IgD-negative memory B cell (primary cell): ENCODE data around the gene ZBTB25. TPM values are rescaled to one million over a fixed set of nuclear protein-coding genes. Genes with fewer than 3 reads are reported as not detected.

Experiments
- H3K27ac Mint-ChIP-seq, 3 donors: one replicate each; pipeline ENCODE4 v1.8.0; 2020 to 2022; ENCODE audit warnings: mild to moderate bottlenecking in 3 of 3, mixed read lengths in 3 of 3, moderate library complexity in 1 of 3
- H3K27me3 Mint-ChIP-seq: one replicate; pipeline ENCODE4 v1.8.0; 2021; ENCODE audit warnings: mixed read lengths
- H3K36me3 Mint-ChIP-seq: one replicate; pipeline ENCODE4 v1.8.0; 2020; ENCODE audit warnings: mild to moderate bottlenecking, mixed read lengths
- H3K4me1 Mint-ChIP-seq, 3 donors: one replicate each; pipeline ENCODE4 v1.8.0; 2020 to 2022; ENCODE audit warnings: mixed read lengths in 3 of 3, mild to moderate bottlenecking in 1 of 3
- H3K4me3 Mint-ChIP-seq, 4 donors: one replicate each; pipeline ENCODE4 v1.8.0; 2020 to 2022; ENCODE audit warnings: mild to moderate bottlenecking in 4 of 4, mixed read lengths in 4 of 4, moderate library complexity in 3 of 4
- H3K9me3 Mint-ChIP-seq, 3 donors: one replicate each; pipeline ENCODE4 v1.8.0; 2020 to 2021; ENCODE audit warnings: mixed read lengths in 3 of 3, mild to moderate bottlenecking in 1 of 3
- polyA plus RNA-seq: library from polyadenylated mRNA; unstranded; fragments of 300-500 nt; fragmentation: Illumina TruSeq; gene quantifications from one replicate; pipeline ENCODE4 v1.2.3, GENCODE V29; 2021

ZBTB25 gene
- polyA plus RNA-seq, 1 donor from 2014 or later = 19.4 TPM

- H3K4me1 Mint-ChIP-seq = peaks cover 9 to 15% (median 11%) of the 10 kb centered on the region in 3 donors
- no peaks in the 10 kb centered on the region for H3K27me3 Mint-ChIP-seq
- no peaks in the 10 kb centered on the region for H3K9me3 Mint-ChIP-seq
- no peak overlapping the region for H3K4me3 Mint-ChIP-seq
- H3K27ac Mint-ChIP-seq = peak overlapping the region in 1 of 3 donors; percentile 25
- no peaks in the 10 kb centered on the region for H3K36me3 Mint-ChIP-seq
Observed at GRCh38 chr14:64475585-64476273, 27.9 kb downstream of the ZBTB25 start.

GRCh38 chr14:64474698-64475097 is 28.9 kb downstream of the ZBTB25 start:
- H3K27ac Mint-ChIP-seq = no peak overlapping the region
- no peak overlapping the region for H3K4me3 Mint-ChIP-seq
- no peaks in the 10 kb centered on the region for H3K27me3 Mint-ChIP-seq
- H3K4me1 Mint-ChIP-seq = peaks cover 9 to 17% (median 12%) of the 10 kb centered on the region in 3 donors
- no peaks in the 10 kb centered on the region for H3K9me3 Mint-ChIP-seq
- no peaks in the 10 kb centered on the region for H3K36me3 Mint-ChIP-seq

- Mint-ChIP-seq H3K27ac (no peak overlapping the region), H3K27me3 (no peaks in the 10 kb centered on the region), H3K36me3 (no peaks in the 10 kb centered on the region), H3K9me3 (no peaks in the 10 kb centered on the region), H3K4me3 (no peak overlapping the region), H3K4me1 (peaks cover 10 to 20% (median 14%) of the 10 kb centered on the region in 3 donors)
Observed at GRCh38 chr14:64474041-64474440, 29.6 kb downstream of the ZBTB25 start.

GRCh38 chr14:64468451-64468850 is 35.2 kb downstream of the ZBTB25 start:
- no peaks in the 10 kb centered on the region for H3K27me3 Mint-ChIP-seq
- no peak overlapping the region for H3K4me3 Mint-ChIP-seq
- peak overlapping the region; percentile 2 to 56 (median 5) for H3K27ac Mint-ChIP-seq
- no peaks in the 10 kb centered on the region for H3K36me3 Mint-ChIP-seq
- peaks cover 23 to 39% (median 39%) of the 10 kb centered on the region in 3 donors for H3K4me1 Mint-ChIP-seq
- H3K9me3 Mint-ChIP-seq = no peaks in the 10 kb centered on the region

DNA sequence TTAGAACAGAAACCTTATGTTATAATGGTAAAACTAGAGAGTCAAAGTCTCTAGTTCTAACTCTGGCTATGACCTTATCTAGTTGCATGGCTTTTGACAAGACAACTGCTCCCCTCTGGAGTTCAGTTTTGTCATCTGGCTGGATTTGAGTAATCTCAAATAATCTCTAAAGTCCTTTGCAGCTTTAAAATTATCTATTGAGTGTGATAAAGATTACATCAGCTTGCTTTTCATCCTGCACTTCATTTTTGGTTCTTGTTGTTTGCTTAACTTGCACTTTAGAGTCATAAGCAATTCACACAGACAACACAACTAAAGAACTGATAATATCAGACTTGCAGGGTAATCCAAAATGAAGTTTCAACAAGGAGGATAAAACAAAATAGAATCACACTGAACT is 36.1 kb downstream of the ZBTB25 start:
- no peaks in the 10 kb centered on the region for H3K36me3 Mint-ChIP-seq
- H3K4me1 Mint-ChIP-seq = peaks cover 30 to 48% (median 44%) of the 10 kb centered on the region in 3 donors
- H3K27ac Mint-ChIP-seq = peak overlapping the region in 2 of 3 donors; percentile 2 to 13
- no peaks in the 10 kb centered on the region for H3K27me3 Mint-ChIP-seq
- H3K9me3 Mint-ChIP-seq = no peaks in the 10 kb centered on the region
- H3K4me3 Mint-ChIP-seq = peak overlapping the region in 1 of 4 donors; percentile 60

DNA sequence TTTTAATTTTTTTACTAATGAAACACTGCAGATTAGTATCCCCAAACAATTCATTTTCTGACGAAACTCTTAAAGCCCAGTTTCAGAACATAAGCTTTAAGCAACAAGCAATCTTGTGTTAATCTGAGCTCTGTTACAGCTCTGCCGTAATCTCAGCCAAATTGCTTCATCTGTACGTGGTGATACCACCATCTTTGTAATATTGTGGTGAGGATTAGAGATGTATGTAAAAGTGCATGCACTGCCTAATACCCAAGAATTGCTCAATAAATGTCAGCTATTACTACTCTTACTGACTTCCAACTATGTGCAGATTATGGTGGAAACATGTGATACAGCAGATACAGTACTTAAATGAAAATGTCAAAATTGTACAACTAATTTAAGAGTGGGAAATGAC is 36.5 kb downstream of the ZBTB25 start:
- Mint-ChIP-seq H3K4me1 (peaks cover 34 to 52% (median 47%) of the 10 kb centered on the region in 3 donors), H3K27me3 (no peaks in the 10 kb centered on the region), H3K27ac (peak overlapping the region in 1 of 3 donors; percentile 31), H3K36me3 (no peaks in the 10 kb centered on the region), H3K4me3 (peak overlapping the region in 1 of 4 donors; percentile 60), H3K9me3 (no peaks in the 10 kb centered on the region)

GRCh38 chr14:64465831-64466554 is 37.6 kb downstream of the ZBTB25 start:
- Mint-ChIP-seq H3K27ac (peak overlapping the region; percentile 71 to 91 (median 85)), H3K27me3 (no peaks in the 10 kb centered on the region), H3K4me1 (peaks cover 28 to 48% (median 43%) of the 10 kb centered on the region in 3 donors), H3K4me3 (peak overlapping the region; percentile 76 to 95 (median 94)), H3K36me3 (no peaks in the 10 kb centered on the region), H3K9me3 (no peaks in the 10 kb centered on the region)

- no peaks in the 10 kb centered on the region for H3K36me3 Mint-ChIP-seq
- H3K4me1 Mint-ChIP-seq = peaks cover 28 to 48% (median 46%) of the 10 kb centered on the region in 3 donors
- no peaks in the 10 kb centered on the region for H3K9me3 Mint-ChIP-seq
- peak within 1 kb of the TSS; percentile 71 to 93 (median 91) for H3K27ac Mint-ChIP-seq
- peak within 1 kb of the TSS; percentile 89 to 95 (median 94) for H3K4me3 Mint-ChIP-seq
- no peaks in the 10 kb centered on the region for H3K27me3 Mint-ChIP-seq
Observed at GRCh38 chr14:64465191-64465822, 38.3 kb downstream of the ZBTB25 start, which contains the start of gene AKAP5. TSS of gene AKAP5 (plus strand) at chr14:64465499. CDS start at chr14:64468395, 2,896 bp downstream.

DNA sequence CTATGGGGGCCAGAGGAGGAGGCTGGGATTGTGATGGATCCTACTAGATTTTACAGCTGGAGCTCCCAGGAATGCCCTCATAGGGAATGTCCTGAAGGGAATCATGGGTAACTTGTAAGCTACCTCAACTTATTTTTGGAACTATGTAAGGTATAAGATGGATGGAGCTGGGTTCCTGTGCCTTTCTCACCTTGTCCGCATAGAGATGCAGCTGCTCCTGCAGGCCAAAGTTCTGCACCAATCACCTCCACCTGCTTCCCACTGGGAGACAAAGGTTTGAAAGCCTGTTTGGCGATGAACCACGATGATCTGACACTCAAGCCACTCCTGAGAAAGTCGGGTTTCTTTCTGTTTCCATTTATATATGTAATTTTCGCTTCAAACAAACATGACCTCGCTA is 39.0 kb downstream of the ZBTB25 start:
- peaks cover 30 to 51% (median 46%) of the 10 kb centered on the region in 3 donors for H3K4me1 Mint-ChIP-seq

DNA sequence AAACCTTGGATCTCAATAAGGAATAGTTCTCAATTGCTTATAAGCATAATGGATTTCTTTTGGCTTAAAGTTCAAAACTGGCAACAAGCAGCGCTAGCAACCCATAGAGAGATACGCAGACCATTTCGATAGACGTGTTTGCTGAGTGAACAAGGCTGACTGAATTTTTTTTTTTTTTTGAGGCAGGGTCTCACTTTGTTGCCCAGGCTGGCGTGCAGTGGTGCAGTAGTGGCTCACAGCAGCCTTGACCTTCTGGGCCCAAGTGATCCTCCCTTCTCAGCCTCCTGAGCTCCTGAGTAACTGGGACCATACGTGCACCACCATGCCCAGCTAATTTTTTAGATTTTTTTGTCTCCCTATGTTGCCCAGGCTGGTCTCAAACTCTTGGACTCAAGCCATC is 39.8 kb downstream of the ZBTB25 start:
- H3K27me3 Mint-ChIP-seq = no peaks in the 10 kb centered on the region
- no peaks in the 10 kb centered on the region for H3K9me3 Mint-ChIP-seq
- H3K36me3 Mint-ChIP-seq = peaks cover 2% of the 10 kb centered on the region
- H3K27ac Mint-ChIP-seq = peak overlapping the region in 1 of 3 donors; percentile 90
- peaks cover 34 to 55% (median 51%) of the 10 kb centered on the region in 3 donors for H3K4me1 Mint-ChIP-seq
- H3K4me3 Mint-ChIP-seq = peak overlapping the region in 3 of 4 donors; percentile 74 to 89 (median 88)

More for the DNA sequence above, 39.0 kb downstream of the ZBTB25 start:
- H3K4me3 Mint-ChIP-seq = peak overlapping the region; percentile 88 to 92 (median 90)
- H3K27me3 Mint-ChIP-seq = no peaks in the 10 kb centered on the region
- peak overlapping the region; percentile 32 to 93 (median 90) for H3K27ac Mint-ChIP-seq
- H3K9me3 Mint-ChIP-seq = no peaks in the 10 kb centered on the region
- H3K36me3 Mint-ChIP-seq = peaks cover 2% of the 10 kb centered on the region

- Mint-ChIP-seq H3K4me3 (peak overlapping the region; percentile 9 to 70 (median 52)), H3K36me3 (peaks cover 2% of the 10 kb centered on the region), H3K27me3 (no peaks in the 10 kb centered on the region), H3K4me1 (peaks cover 36 to 58% (median 55%) of the 10 kb centered on the region in 3 donors), H3K9me3 (no peaks in the 10 kb centered on the region), H3K27ac (peak overlapping the region in 2 of 3 donors; percentile 20 to 83)
Observed at GRCh38 chr14:64463195-64463594, 40.4 kb downstream of the ZBTB25 start.

DNA sequence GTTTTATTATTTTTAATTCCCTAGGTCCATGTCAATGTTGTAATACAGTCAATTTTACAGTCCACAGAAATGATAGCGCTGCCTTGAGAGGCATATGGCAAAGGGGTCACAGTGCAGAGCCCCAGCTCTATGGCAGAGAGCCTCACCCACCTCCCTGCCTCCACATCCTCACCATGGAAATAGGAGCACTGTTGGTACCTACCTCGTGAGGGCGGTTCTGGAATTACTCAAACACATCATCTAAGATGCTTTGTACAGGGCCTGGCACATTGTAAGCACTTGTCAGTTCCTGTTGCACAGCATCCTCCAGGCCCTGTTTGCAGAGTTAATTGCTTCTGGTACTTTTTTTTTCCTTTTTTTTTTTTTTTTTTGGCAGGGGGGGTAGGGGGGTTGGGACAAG is 42.4 kb downstream of the ZBTB25 start:
- no peak overlapping the region for H3K27ac Mint-ChIP-seq
- H3K27me3 Mint-ChIP-seq = no peaks in the 10 kb centered on the region
- peaks cover 2% of the 10 kb centered on the region for H3K36me3 Mint-ChIP-seq

GRCh38 chr14:64459405-64460136 is 44.1 kb downstream of the ZBTB25 start:
- Mint-ChIP-seq H3K4me3 (peak overlapping the region in 3 of 4 donors; percentile 20 to 65 (median 29)), H3K9me3 (no peaks in the 10 kb centered on the region), H3K36me3 (peaks cover 2% of the 10 kb centered on the region), H3K4me1 (peaks cover 29 to 52% (median 47%) of the 10 kb centered on the region in 3 donors), H3K27me3 (no peaks in the 10 kb centered on the region), H3K27ac (peak overlapping the region in 1 of 3 donors; percentile 49)

More for the DNA sequence above, 42.4 kb downstream of the ZBTB25 start:
- H3K4me1 Mint-ChIP-seq = peaks cover 33 to 59% (median 52%) of the 10 kb centered on the region in 3 donors
- no peak overlapping the region for H3K4me3 Mint-ChIP-seq
- H3K9me3 Mint-ChIP-seq = no peaks in the 10 kb centered on the region

DNA sequence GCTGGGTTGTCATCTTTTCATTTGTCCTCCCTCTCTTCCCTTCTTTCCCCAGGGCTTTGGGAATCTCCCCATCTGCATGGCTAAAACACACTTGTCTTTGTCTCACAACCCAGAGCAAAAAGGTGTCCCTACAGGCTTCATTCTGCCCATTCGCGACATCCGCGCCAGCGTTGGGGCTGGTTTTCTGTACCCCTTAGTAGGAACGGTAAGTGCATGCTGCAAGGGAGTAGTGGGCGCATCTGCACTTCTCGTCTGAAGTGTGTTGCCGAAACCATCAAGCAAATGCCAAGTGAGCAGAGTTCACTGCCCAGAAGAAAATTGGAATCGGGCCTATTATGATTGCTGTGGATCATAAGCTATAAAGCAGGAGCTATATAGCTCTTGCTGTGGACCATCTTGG is 49.0 kb downstream of the ZBTB25 start:
- peaks cover 8% of the 10 kb centered on the region for H3K36me3 Mint-ChIP-seq
- H3K9me3 Mint-ChIP-seq = no peaks in the 10 kb centered on the region
- peak overlapping the region in 1 of 3 donors; percentile 23 for H3K27ac Mint-ChIP-seq
- H3K27me3 Mint-ChIP-seq = no peaks in the 10 kb centered on the region
- H3K4me1 Mint-ChIP-seq = peaks cover 24 to 42% (median 38%) of the 10 kb centered on the region in 3 donors
- H3K4me3 Mint-ChIP-seq = no peak overlapping the region
